IPS-NIHi7 (cell line): Measurements from ENCODE around the gene ARHGAP26.
"Not testable (repeated sequence)": the region's sequence is repeated elsewhere in the genome, so short reads cannot be mapped to it uniquely, and the experiment has no call there.

Source experiments
- DNase-seq: peaks from one replicate; pipeline ENCODE4 v3.0.0; 2012; ENCODE audit warnings: mixed read lengths; ENCODE audit errors: extremely low spot score

The ARHGAP26 gene

DNA sequence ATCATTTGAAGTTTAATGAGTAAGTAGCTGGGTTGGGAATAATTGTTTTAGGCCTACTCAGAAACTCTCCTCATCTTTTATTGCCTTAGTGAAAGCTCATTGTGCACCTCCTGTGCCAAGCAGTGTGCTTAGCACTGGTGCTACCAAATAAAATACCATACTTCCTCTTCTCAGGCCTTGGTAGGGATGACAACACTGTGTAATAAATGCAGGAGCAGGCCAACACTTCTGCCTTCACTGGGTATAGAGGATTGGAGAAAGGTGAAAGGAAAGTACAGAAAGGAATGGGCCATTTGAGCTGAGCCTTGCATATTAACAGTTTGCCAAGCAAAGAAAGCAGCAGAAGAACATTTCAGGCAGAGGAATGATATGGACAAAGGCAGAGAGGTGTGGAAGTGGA lies 347.6 kb downstream of the ARHGAP26 start:
- DNase-seq = no peak

DNA sequence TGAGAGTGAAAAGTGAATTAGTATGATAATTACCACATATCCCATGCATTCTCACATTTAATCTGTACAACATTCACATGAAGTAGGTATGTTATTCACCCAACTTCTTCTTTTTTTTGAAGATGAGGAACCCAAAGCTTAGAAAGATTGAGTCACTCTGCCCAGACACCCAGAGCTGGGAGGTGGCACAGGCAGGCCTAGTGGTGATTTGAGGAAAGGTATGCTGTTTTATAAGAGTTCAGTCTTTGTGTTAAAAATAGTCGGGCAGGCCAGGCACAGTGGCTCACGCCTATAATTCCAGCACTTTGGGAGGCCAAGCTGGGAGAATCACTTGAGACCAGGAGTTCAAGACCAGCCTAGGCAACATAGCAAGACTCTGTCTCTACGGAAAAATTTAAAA lies 348.0 kb downstream of the ARHGAP26 start:
- no peak for DNase-seq

DNA sequence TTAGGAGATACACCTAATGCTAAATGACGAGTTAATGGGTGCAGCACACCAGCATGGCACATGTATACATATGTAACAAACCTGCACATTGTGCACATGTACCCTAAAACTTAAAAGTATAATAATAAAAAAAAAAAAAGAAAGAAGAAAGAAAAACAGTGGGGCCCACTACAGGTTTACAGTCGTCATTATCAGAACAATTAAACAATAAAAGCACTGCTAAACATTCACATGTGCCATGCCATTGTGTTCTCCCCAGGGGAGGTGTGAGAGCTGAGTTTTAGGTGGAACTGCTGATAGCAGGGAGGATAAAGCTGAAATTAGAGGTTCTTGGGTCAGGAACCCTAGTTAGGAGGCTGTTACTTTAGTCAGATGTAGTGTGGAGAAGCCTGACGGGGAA lies 348.6 kb downstream of the ARHGAP26 start:
- not testable (repeated sequence) for DNase-seq

DNA sequence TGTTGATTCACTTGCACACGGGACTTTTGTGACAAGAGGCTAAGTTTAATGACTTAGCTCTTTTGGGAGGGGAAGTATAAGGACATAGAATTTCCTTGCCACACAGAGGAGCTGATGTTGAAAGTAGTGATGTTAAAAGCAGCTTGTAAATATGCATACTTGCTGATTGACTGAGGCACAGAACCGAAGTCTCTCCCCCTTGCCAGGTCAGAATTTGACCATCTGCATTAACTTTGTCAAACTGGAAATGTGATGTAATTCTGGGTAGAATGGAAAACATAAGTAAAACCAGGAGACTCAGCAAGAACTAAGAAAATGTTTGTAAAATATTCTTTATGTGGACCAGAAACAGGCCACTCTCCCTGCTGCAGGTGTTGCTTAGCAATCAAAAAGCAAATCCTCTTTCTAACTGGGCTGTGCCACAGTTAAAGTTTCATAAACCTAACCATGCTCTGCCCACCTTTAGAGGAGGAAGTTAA lies 349.2 kb downstream of the ARHGAP26 start:
- DNase-seq = no peak

DNA sequence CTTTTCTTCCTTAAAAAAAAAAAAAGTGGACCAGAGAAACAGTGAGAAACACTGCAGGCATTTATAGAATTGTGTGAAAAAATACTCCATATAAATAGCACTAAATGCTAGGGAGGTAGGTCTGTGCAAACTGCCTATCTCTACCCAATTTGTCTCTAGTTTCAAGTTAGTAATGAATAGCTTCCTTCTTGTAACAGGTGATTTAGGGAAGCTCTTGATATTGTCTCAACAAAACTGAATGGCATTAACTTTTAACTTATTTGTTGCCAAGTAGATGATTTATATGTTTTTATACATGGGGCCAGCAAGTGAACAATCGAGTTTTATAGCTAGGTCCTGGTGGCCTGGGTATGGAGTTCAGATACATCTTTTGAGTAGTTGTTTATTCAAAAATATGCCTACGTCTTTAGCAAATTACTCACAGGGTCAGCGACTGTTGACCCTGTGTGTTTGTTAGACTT lies 349.7 kb downstream of the ARHGAP26 start:
- DNase-seq = no peak

DNA sequence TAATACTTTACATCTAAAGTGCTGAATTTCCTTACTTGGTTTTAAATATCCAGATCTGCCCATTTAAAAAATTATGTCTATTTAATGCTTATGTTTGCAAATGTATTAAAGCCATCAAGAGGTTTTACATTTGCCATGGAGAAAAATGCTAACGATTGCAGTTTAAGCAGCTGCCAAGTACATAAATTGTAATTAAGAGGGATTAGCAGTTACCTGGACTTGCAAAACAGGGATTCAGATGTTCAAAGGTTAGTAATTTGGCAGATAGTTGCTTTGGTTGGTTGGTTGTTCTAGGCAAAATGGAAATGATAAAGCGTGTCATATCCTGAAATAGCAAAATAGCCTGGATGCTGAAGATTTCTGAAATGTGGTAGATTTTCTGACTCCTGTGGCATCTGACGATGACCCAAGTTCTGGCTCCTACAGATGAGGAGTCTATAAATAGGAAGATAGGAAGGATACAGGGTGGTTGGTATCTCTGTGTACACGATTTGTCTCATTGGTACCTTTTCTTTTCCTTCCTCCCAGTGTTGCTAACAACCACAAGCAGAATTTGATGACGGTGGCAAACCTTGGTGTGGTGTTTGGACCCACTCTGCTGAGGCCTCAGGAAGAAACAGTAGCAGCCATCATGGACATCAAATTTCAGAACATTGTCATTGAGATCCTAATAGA lies 350.4 kb downstream of the ARHGAP26 start:
- DNase-seq = no peak

DNA sequence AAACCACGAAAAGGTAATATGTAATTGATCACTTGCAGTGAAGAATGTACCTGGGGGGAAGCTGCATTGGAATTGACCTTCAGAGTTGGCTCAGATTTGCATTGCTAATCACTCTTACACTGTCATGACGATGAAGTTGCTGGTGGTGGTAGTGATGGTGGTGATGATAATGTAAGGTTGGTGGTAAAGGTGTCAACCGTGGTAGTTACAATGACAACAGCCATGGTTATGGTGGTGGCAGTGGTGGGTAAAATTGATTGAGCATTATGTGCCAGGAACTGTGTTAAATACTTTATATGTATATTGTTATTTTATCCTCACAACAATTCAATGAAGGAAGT lies 350.9 kb downstream of the ARHGAP26 start:
- no peak for DNase-seq

DNA sequence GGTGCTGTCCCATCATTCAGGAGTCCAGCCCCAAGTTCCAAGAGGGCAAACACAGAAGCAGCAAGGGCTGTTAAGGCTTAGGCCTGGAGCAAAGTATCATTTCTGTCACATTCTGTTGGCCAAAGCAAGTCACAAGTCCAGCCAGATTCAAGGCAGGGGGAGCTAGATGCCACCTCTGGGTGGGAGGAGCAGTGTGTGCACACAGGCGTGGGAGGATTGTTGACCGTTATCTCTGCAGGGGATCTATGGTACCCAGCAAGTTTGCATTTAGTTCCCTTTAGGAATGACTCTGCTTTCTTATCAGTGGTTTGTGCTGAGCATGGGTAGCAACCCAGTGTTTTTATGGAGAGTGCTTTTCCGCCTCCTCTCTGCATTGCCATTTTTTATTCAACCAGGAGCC lies 354.4 kb downstream of the ARHGAP26 start:
- DNase-seq = peak; percentile 19

DNA sequence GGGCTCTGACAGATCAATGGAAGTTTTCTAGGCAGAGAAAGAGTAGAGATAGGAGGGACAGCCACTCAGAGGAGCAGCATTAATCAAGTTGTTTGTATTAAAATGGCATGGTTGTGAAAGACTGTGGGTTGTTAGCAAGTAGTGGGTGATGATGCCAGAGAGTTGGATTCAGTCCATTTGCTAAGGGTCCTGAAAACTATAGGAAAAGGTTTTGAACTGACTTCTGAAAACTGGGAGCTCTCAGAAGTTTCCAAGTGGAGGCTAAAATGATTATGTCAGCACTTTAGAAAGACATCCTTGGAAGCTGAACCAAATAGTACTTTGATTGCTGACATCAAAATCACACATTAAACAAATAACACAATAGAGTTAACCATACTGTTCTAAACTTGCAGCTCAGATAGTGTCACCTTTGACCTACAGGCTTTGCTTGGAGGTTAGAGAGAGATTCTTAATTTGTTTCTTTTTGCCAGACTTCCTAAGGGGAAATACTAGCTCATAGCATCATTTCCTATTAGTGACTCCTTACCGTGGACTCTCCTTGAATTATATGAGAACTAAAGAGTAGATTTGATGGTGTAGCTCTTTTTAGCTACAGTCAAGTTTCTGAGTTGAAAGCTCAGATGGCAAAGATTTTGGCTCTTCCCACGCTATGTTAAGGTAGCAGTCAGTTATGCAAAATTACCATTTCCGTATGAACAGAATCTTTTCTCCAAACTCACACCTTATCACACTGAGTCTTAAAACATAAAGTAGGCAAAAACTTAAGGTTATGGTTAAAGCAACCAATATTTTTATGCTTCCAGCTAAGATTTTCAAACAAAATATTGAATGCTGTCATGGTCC lies 356.2 kb downstream of the ARHGAP26 start:
- no peak for DNase-seq

DNA sequence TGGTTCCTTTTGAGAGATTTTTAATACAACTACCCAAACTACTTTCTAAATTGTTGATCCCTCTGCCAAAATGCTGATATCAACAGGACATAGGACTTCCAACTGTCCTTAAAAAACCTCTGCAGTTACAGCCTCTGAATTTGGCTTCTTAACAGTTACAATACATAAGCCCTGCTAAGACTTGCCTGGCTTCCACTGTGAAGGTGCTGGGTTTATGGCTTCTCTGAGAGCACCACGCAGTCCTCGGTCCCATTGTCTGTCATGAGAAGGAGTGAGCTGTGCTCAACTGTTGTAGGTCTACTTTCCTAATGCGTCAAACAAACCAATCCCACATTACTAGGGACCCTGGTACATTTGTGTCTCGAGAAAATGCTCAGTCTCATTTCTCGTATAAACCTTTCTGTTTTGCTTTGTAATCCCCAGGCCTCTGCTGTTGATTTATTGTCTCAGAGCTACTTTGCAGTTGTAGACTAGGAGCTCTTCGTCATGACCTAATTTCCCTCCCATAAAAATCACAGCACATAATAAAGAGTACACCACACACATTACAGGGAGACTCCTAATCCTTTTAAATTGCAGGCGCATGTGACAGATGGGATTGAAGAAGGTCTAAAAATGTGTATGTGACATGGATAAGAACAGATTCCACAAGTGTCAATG lies 358.4 kb downstream of the ARHGAP26 start:
- DNase-seq = no peak

DNA sequence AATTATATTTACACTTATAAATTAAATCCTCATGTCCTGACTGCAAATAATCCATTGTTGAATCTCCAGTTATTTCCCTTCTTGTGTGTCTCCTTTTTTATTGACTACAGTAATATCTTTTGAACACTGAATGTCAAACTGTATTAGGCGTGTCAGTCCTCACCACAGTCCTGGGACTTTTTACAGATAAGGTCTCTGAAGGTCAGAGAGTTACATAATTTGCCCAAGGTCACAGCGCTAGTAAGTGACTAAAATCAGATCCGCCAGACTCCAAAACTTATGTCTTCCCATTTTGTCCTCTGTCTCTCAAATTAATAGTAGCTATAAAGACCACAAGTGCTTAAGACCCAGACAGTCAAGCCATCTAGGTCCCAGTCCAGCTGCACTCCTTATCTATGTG lies 359.0 kb downstream of the ARHGAP26 start:
- no peak for DNase-seq

DNA sequence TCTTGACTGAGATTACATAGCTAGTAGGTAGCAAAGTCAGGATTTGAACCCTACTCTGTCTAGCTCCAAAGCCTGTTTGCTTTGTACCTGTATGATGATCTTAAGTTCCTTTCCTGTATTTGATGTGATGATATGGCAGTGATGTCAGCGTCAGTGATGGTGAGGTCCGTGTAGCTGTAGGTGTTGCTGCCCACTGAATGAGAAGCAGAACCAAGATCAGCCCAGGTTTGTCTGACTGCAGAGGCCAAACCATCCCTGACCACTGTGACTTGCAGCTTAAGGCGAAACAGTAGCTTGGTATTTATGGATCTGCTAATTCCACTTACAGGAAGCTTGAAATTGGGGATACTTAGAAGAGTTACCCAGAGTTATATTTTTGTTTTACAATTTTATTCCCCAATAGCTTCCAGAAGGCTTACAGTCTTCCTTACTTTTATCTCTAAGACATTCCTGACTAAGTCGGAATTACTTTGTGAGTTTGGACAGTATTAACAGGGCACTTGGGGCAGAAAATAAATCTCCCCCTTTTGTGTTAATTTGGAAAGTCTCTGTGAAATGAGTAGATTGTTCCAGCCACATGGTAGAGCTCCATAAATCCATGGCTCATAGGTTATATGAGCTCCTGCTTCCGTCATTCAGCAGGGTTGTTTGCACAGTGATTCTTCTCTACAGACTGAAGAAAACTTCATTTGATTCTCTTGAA lies 359.9 kb downstream of the ARHGAP26 start:
- DNase-seq = no peak

DNA sequence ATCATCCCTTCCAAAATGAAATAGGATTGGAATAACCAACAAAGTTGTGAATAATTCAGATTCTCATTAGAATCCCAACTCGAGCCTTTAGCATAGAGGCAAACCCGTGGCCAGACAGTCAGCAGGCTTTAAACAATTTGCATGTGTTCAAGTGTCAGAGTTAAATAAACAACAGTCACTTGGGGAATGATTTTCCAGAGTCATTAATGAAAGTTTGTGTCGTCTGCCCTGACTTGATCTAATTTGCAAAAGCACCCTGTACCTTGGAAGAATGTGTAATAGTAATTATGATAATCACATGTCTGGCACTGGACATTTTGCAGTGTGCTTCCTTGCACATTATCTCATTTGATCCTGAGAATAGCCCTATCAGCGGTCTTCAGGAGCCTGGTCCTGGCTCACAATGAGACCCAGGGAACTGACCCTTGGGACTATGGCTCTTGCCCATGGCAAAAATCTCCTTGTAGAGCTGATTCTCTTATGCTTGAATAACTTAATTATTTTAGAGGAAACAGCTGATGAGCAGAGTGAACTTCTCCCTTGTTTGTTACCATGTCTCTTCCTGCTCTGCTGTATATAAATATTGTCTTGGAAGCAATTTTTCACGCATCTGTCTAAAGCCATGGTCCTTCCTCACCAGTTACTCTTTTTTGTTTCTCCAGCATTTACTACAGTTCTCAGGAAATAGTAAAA lies 360.6 kb downstream of the ARHGAP26 start:
- no peak for DNase-seq

DNA sequence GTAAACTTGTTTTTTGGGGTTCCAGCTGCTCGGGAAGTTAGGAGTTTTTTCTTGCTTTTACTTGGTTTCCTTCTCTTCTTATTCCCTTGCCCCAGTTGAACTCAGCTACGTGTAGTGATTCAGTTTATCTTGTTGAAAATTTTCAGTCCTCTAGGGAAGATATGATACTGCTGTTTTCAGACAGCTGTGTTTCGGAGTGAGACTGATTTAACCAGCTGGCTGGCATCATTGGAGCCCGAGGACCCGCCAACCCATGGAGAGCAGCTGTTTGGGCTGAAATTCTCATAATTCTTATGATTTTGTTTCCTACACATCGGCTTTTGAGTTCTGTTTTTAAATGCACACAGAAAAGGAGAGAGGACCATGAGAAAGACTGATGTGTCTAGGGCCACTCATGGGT lies 361.8 kb downstream of the ARHGAP26 start:
- no peak for DNase-seq

DNA sequence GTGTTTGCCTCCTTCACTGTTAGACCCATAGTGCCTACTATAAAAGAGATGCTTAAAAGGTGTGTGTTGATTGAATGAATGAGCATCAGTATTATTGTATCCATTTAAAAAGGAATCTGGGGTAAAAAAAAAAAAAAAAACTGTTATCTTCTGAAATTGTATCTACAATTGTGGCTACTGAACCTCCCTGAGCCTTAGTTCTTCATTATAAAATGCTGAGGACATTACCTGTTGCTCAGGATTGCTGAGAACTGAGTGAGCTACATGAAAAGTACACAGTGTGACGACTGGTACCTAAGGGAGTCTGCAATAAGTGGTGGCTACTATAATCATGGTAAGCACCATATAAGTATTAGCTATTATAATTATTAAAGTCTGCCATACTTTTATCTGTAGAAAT lies 362.6 kb downstream of the ARHGAP26 start:
- no peak for DNase-seq

DNA sequence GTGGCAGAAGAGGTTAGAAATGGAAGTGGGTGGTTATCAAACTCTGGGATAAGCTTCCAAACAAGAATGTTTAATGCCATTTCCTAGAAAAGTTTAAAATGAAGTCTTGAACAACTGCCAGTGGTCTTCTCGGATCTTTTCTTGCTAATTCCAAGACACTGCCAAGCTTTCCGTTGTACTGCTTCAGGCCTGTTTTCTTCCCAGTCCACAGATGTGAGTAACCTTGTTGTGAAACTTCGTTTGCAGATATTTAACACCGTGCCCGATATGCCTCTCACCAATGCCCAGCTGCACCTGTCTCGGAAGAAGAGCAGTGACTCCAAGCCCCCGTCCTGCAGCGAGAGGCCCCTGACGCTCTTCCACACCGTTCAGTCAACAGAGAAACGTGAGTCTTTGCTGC lies 363.5 kb downstream of the ARHGAP26 start:
- no peak for DNase-seq

DNA sequence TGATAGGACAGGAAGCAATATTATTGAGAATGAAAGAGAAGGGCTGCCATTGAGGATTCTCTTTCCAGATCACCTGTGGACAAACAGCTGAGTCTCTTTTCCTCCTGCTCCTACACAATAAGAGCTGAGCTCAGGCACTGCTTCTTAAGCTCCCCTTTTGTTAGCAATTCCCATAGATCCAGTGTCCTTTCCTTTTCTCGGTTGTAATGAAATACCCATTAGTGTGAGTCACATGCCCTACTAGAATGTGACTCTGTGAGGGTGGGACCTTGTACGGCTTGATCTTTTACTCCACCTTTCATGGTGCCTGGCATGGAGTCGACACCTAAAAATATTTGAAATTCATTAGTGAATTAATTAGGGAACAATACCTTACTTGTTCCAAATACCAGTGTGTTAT lies 364.1 kb downstream of the ARHGAP26 start:
- no peak for DNase-seq

DNA sequence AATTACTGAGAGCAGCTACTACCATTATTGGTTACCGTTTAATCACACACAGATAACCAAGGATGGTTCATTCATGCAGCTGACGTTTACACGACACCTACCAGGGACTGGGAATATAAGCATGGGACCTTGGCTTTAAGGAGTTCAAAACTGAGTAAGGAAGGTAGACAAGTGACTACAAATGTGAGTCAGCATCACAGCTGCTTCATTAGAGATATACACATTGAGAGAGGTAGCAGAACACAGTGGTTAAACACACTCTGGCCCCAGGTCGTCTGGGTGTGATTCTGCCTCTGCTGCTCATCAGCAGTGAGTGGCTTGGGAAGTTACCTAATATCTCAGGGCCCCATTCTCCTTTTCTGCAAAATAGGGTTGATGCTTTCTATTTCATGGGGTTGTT lies 364.7 kb downstream of the ARHGAP26 start:
- DNase-seq = no peak

DNA sequence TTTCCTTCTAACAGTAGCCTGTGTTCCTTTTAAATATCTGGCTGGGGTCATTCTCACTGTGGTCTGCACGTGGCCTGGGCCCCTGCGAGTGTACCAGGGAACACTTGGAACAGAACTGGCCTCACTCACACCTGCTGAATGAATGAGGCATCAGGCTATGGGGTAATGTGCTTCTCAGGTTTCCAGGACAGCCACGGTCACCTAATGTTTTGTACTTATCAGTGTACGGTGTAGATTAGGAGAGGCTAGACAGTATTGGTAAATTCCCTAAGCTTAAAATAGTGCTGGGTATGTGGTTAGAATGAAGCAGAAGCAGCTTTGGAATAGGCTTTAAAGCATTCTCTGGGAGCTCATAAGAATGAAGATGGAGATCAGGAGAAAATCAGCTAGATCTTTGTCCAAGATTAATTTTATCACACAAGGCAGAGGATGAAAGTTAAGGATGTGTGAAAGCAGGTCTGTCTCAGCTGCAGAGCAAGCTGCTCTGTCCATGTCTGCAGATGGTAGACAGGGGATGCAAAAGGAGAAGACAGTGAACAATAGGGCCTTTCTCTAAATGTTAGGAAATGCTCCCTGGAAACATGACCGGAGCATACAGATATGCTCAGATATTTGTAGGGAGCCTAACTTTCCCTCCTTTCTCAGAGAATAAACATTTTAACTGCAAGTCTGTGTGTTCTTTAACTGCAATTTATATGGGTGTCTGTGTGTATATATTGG lies 365.8 kb downstream of the ARHGAP26 start:
- no peak for DNase-seq

DNA sequence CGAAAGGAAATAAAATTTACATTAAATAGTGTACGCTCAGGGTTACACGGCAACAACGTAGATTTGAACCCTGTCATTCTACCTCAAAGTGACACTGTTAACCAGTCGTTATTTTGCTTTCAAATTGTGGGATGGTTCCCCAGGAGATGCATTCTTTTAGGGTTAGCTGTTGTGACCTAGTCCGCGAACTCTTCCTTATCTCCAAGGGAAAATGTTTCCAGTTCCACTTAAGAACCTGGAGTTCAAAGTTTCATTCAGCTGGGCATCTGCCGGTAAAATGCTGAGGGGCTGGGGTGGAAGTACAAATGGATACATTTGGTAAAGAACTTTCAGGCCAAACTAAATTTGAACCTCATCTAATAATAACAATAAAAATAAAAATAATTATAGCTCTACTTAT lies 368.7 kb downstream of the ARHGAP26 start:
- DNase-seq = no peak

DNA sequence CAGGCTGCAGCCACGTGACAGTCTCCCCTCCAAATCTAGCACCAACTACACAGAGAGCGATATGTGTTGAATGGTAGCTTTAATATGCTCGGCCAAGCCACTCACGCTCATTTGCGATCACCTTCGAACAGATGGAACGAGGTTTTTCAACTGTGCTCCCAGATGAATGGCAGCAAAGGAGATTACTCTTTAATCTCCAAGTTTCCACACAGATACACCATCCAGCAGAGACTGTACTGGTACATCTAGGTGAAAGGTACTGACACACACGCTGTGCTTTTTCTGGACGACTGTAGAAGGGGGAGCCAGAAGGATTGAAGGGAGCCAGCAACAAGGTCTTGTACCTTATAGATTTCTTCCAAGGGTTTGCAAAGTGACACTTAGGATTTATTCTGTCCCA lies 369.4 kb downstream of the ARHGAP26 start:
- no peak for DNase-seq
